Activated CD4-positive, alpha-beta memory T cell treated with anti-CD3 and anti-CD28 coated beads for 36 hours (primary cell): ENCODE results near the gene CTDP1. TPM values are rescaled to one million over a fixed set of nuclear protein-coding genes. Genes with fewer than 3 reads are reported as not detected.
A peak's percentile ranks its signal among the peaks of the same experiment; 100 is the strongest.
"Not testable (repeated sequence)": the region's sequence is repeated elsewhere in the genome, so short reads cannot be mapped to it uniquely, and the experiment has no call there.

Source experiments
- CTCF ChIA-PET: fragments of 350-600 bp; sonication (Branson Sonifier 250); formaldehyde crosslinking; loops from one replicate; lab custom pipeline; 2021; ENCODE audit warnings: antibody characterized with exemption, inconsistent platforms; lab: Charles Lee
- POLR2A ChIA-PET: fragments of 350-600 bp; sonication (Branson Sonifier 250); formaldehyde crosslinking; loops from one replicate; lab custom pipeline; 2021; ENCODE audit warnings: antibody characterized with exemption; lab: Charles Lee
- DNase-seq: peaks from one replicate; pipeline ENCODE4 v3.0.0-alpha.2; 2020
- H3K27ac Mint-ChIP-seq: one replicate; pipeline ENCODE4 v1.8.0; 2021; ENCODE audit warnings: mixed read lengths
- H3K27me3 Mint-ChIP-seq: one replicate; pipeline ENCODE4 v1.8.0; 2021; ENCODE audit warnings: mixed read lengths
- H3K36me3 Mint-ChIP-seq: one replicate; pipeline ENCODE4 v1.8.0; 2021; ENCODE audit warnings: mixed read lengths
- H3K4me1 Mint-ChIP-seq: one replicate; pipeline ENCODE4 v1.8.0; 2021; ENCODE audit warnings: low read depth, mixed read lengths
- H3K4me3 Mint-ChIP-seq: one replicate; pipeline ENCODE4 v1.8.0; 2021; ENCODE audit warnings: mild to moderate bottlenecking, mixed read lengths
- H3K9me3 Mint-ChIP-seq: one replicate; pipeline ENCODE4 v1.8.0; 2021; ENCODE audit warnings: mixed read lengths
- intact Hi-C: fragments of 100-400 bp; cut with micrococcal nuclease; formaldehyde crosslinking; loops from one replicate; pipeline ENCODE4 v1.15.1; 2023
- total RNA-seq, 2 experiments: library from RNA; stranded (reverse); gene quantifications; one replicate each; pipeline ENCODE4 v1.2.3, GENCODE V29; 2021

CTDP1 gene
- total RNA-seq, 2 experiments from 2014 or later: 35.4 to 36.0 TPM

DNA sequence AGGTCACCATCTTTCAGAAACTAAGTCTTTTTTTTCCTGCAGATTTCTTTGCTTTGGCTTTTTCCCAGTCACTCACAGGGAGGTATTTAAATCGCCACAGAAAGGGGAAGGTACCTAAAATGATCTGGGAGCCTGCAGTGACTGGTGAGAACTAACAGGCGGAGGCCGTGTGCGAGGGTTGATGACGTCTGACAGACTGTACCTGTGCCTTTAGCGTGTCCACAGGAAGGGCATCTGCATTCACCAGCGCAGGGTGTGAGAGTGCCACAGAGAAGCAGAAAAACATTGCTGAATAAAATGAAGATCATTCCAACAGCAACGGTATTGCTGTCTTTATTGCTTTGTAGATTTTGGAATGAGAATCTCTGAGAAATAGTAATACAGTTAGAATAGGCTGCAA is 5.7 kb downstream of the CTDP1 start:
- CTCF ChIA-PET: no interaction called here
- Mint-ChIP-seq H3K9me3 (no peaks in the 10 kb centered on the region), H3K4me3 (no peak overlapping the region), H3K27ac (no peak overlapping the region), H3K4me1 (peaks cover 76% of the 10 kb centered on the region), H3K27me3 (no peaks in the 10 kb centered on the region), H3K36me3 (peaks cover 17% of the 10 kb centered on the region)
- peak; percentile 42 for DNase-seq
- POLR2A ChIA-PET: no interaction called here
- intact Hi-C loops: loop anchor here (10.0 kb wide), 1 partner anchor 470 kb away; no protein-coding TSS in a partner anchor

DNA sequence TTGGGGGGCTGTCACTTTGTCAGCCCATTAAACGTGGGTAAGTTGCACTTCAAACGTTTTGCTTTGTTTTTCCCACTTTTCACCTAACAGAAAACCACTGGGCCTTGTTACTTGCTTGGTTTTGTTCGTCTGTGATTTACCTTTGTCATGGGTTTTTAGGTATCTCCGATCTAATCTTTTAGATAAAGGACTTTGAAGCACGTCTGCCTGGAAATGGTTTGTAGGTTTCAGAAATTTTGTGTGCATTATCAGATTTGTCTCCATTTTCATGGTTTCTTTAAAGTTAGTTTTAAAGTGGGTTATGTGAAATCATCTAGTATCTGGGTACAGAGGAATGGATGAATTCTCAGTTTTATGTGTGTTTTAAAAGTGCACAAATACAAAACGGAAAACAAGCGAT is 6.4 kb downstream of the CTDP1 start:
- H3K4me1 Mint-ChIP-seq: peaks cover 71% of the 10 kb centered on the region
- no peaks in the 10 kb centered on the region for H3K9me3 Mint-ChIP-seq
- ChIA-PET POLR2A (no interaction called here), CTCF (no interaction called here)
- H3K36me3 Mint-ChIP-seq: peaks cover 14% of the 10 kb centered on the region
- H3K27me3 Mint-ChIP-seq: no peaks in the 10 kb centered on the region
- no peak overlapping the region for H3K4me3 Mint-ChIP-seq
- no peak for DNase-seq
- intact Hi-C loops: loop anchor here (10.0 kb wide), 1 partner anchor 469 kb away; no protein-coding TSS in a partner anchor
- H3K27ac Mint-ChIP-seq: peak overlapping the region; percentile 74

DNA sequence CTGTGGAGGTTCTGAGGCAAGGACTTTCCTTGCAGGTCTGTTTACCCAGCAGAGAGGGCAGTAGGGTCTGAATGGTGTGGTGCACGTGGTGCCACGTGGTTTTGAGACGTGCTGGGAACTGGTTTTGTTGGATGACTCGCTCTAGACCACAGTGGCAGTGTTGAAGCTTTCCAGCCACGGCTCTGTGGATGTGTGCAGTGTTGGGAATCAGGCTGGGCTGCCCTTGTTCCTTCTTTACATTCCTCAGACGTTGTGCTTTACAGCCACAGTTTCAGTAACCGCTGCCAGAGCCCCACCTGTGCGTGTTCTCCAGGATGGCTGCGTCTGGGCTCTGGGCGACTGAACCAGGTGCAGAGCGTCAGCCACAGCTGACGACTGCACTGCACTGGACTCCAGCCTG is 8.2 kb downstream of the CTDP1 start:
- Mint-ChIP-seq H3K4me3 (no peak overlapping the region), H3K4me1 (peaks cover 60% of the 10 kb centered on the region), H3K9me3 (no peaks in the 10 kb centered on the region), H3K27ac (peak overlapping the region; percentile 28), H3K36me3 (peaks cover 12% of the 10 kb centered on the region), H3K27me3 (no peaks in the 10 kb centered on the region)
- intact Hi-C loops: loop anchor here (10.0 kb wide), 1 partner anchor 467 kb away; no protein-coding TSS in a partner anchor
- POLR2A ChIA-PET: no interaction called here
- DNase-seq: peak; percentile 41
- CTCF ChIA-PET: no interaction called here

DNA sequence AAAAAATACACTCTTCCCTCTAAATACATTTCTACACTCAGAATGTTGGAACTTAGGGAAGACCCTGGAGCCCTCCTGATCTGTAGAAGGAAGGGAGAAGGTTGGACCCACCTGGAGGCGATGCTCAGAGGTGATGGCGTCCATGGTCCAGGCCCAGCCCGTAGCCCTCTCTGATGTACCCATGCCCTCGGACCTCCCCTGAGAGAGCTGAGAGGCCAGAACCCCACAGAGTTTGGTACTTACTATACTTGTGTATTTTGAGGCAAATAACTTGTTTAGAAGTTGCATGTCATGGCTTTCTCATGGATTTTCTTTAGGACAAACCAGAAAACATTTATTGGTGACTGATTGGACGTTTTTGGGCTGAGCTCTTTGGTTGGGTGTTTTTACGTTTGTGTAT is 10.5 kb downstream of the CTDP1 start:
- DNase-seq: no peak
- H3K9me3 Mint-ChIP-seq: no peaks in the 10 kb centered on the region
- intact Hi-C loops: no loop called here
- H3K27ac Mint-ChIP-seq: no peak overlapping the region
- peaks cover 3% of the 10 kb centered on the region for H3K36me3 Mint-ChIP-seq
- CTCF ChIA-PET: interaction anchor here (0.6 kb wide), 1 partner anchor 27 kb away, joined by 3 read pairs; no protein-coding TSS in a partner anchor
- no peak overlapping the region for H3K4me3 Mint-ChIP-seq
- H3K27me3 Mint-ChIP-seq: no peaks in the 10 kb centered on the region
- peaks cover 44% of the 10 kb centered on the region for H3K4me1 Mint-ChIP-seq
- POLR2A ChIA-PET: no interaction called here

DNA sequence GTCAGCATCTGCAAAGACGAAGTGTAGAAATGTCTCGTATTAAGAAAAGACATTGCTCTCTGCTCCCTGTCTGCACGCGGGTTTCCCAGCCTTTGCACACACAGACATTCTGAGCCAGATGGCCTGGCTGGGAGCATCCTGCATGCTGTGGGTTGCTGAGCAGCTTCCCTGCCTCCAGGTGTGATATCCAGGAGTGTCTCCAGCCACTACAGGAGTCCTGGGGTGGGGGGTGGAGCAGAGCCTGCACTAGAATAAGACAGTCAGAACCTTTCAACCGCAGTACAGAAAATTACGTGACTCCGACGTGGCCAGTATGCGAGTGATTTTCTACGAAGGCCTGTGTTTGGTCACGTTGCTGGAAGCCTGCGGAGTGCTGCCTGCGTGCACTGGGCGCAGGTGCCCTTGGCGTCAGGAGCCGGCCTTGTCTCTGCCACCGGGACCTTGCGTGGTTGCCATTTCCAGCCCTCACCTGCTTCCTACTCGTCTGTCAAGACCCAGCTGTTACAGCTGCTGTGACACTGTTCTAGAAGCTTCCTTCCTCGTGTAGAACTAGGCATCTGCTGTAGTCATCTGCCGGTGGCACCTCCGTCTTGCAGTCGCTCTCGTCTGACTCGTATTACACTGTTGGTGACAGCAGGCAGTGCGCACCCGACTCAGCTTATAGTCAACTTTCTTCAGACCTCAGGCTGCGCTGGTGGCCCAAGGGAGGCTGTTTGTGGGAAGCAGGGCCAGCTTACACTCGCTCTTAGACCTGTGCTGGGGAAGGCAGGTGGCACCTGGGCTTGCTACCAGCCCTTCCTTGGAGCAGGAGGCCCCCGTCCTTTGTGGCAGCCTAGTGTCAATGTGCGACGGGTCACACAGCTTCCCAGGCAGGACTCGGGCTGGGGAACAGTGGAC is 11.2 kb downstream of the CTDP1 start:
- peaks cover 39% of the 10 kb centered on the region for H3K4me1 Mint-ChIP-seq
- H3K36me3 Mint-ChIP-seq: peaks cover 6% of the 10 kb centered on the region
- no peak for DNase-seq
- H3K4me3 Mint-ChIP-seq: no peak overlapping the region
- H3K27me3 Mint-ChIP-seq: no peaks in the 10 kb centered on the region
- CTCF ChIA-PET: interaction anchor here (0.6 kb wide), 1 partner anchor 28 kb away, joined by 3 read pairs; no protein-coding TSS in a partner anchor
- intact Hi-C loops: no loop called here
- H3K9me3 Mint-ChIP-seq: no peaks in the 10 kb centered on the region
- no peak overlapping the region for H3K27ac Mint-ChIP-seq
- POLR2A ChIA-PET: no interaction called here

DNA sequence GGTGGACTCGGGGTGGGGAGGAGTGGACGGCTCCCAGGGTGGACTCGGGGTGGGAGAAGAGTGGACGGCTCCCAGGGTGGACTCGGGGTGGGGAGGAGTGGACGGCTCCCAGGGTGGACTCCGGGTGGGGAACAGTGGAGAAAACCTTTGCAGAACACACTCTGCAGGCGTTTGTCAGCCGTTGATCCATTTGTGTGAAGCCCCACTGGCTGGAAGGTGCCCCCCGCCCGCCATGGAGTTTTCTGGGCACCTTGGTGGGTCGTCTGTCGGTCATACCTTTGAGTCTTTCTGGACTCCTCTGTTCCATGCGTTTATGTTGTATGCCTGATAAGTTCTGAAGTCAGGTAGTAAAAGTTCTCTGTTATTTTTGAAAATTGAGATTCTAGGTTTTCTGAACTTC is 12.5 kb downstream of the CTDP1 start:
- no peak for DNase-seq
- Mint-ChIP-seq H3K9me3 (no peaks in the 10 kb centered on the region), H3K27ac (no peak overlapping the region), H3K4me3 (no peak overlapping the region), H3K27me3 (no peaks in the 10 kb centered on the region), H3K36me3 (peaks cover 7% of the 10 kb centered on the region), H3K4me1 (peaks cover 31% of the 10 kb centered on the region)
- ChIA-PET CTCF (no interaction called here), POLR2A (no interaction called here)
- intact Hi-C loops: no loop called here

DNA sequence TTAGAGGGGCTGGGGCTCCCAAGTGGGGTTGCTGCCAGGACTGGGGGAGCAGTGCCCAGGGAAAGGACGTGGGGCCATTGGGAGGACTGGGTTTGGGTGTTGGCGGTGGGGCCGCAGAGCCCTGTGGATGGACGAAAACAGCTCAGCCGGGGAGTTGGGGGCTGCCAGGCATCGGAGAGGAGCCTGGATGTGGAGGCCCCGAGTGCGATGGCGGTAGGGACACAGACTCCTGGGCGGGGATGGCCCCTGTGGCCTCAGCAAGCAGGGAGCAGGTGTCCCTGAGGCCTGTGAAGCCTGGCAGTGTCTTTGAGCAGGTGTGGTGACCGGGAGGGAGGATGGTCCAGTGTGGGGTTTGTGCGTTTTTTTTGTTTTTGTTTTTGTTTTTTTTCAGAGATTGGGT is 13.3 kb downstream of the CTDP1 start:
- Mint-ChIP-seq H3K9me3 (no peaks in the 10 kb centered on the region), H3K4me1 (peaks cover 28% of the 10 kb centered on the region), H3K27ac (no peak overlapping the region), H3K36me3 (peaks cover 12% of the 10 kb centered on the region), H3K4me3 (no peak overlapping the region), H3K27me3 (no peaks in the 10 kb centered on the region)
- DNase-seq: no peak
- intact Hi-C loops: no loop called here
- ChIA-PET CTCF (no interaction called here), POLR2A (no interaction called here)

DNA sequence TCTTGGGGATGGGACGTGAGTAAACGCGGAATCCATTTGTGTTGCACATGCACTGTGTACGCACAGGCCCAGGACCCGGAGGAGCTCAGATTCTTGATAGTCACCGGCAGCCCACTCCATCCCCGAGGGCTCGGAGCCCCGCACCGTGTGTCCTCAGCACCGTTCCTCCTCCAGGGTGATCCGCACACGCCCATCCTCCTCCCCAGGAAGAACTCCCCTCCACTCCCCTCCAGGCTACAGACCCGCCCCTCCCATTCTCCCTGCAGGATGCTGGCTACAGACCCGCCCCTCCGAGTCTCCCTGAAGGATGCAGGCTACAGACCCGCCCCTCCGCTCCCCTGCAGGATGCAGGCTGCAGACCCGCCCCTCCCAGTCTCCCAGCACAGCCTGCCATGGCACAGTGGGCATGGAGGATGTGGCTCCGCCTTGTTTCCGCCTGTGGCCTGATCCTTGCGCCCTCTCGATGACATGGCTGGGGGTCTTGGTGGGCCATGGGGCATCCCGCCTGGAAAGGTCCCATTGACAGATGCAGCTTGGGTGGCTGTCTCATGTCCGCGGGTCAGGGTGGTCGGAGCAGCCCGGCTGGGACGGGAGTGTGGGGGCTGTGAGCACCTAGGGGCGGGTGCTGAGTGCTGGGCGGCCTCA is 14.1 kb downstream of the CTDP1 start:
- Mint-ChIP-seq H3K27ac (no peak overlapping the region), H3K4me3 (no peak overlapping the region), H3K9me3 (no peaks in the 10 kb centered on the region), H3K27me3 (no peaks in the 10 kb centered on the region), H3K36me3 (peaks cover 20% of the 10 kb centered on the region), H3K4me1 (peaks cover 25% of the 10 kb centered on the region)
- POLR2A ChIA-PET: no interaction called here
- DNase-seq: no peak
- CTCF ChIA-PET: no interaction called here
- intact Hi-C loops: no loop called here

- H3K9me3 Mint-ChIP-seq, POLR2A ChIA-PET, CTCF ChIA-PET, intact Hi-C loops, H3K27me3 Mint-ChIP-seq, DNase-seq, H3K4me3 Mint-ChIP-seq: not testable (repeated sequence)
- Mint-ChIP-seq H3K36me3 (peaks cover 21% of the 10 kb centered on the region), H3K27ac (peak overlapping the region; percentile 60), H3K4me1 (peaks cover 20% of the 10 kb centered on the region)
Measured at GRCh38 chr18:79694206-79694894, 14.7 kb downstream of the CTDP1 start.

DNA sequence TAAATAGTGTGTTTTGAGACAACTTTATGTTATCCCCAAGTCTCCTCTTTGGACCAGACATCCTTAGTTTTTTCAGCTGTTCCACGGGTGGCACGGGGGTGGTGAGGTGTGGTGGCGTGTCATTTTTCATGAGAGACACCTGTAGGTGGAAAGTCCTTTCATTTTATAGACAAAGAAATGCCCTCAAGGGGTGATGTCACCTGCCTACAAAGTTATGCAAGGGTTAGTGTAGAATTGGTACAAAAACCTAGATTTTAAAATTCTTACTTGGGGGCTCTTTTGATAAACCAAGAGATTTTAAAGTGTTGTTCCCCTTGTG is 15.3 kb downstream of the CTDP1 start:
- Mint-ChIP-seq H3K36me3 (peaks cover 22% of the 10 kb centered on the region), H3K27me3 (no peaks in the 10 kb centered on the region), H3K27ac (peak overlapping the region; percentile 60), H3K4me3 (no peak overlapping the region), H3K4me1 (peaks cover 20% of the 10 kb centered on the region), H3K9me3 (no peaks in the 10 kb centered on the region)
- intact Hi-C loops: no loop called here
- DNase-seq: no peak
- POLR2A ChIA-PET: no interaction called here
- CTCF ChIA-PET: no interaction called here

GRCh38 chr18:79695269-79695668 is 15.7 kb downstream of the CTDP1 start:
- H3K27ac Mint-ChIP-seq: peak overlapping the region; percentile 60
- intact Hi-C loops: no loop called here
- no peak overlapping the region for H3K4me3 Mint-ChIP-seq

More at GRCh38 chr18:79695269-79695668, 15.7 kb downstream of the CTDP1 start:
- no peak for DNase-seq
- CTCF ChIA-PET: no interaction called here
- peaks cover 26% of the 10 kb centered on the region for H3K36me3 Mint-ChIP-seq
- H3K27me3 Mint-ChIP-seq: no peaks in the 10 kb centered on the region
- POLR2A ChIA-PET: no interaction called here
- no peaks in the 10 kb centered on the region for H3K9me3 Mint-ChIP-seq
- peaks cover 17% of the 10 kb centered on the region for H3K4me1 Mint-ChIP-seq
